Activated gamma-delta T cell (primary cell): Measurements from ENCODE around the gene YIF1B.

ENCODE experiments used
- DNase-seq: peaks from one replicate; lab custom pipeline; 2025; lab: John Stamatoyannopoulos, UW

YIF1B gene

DNA sequence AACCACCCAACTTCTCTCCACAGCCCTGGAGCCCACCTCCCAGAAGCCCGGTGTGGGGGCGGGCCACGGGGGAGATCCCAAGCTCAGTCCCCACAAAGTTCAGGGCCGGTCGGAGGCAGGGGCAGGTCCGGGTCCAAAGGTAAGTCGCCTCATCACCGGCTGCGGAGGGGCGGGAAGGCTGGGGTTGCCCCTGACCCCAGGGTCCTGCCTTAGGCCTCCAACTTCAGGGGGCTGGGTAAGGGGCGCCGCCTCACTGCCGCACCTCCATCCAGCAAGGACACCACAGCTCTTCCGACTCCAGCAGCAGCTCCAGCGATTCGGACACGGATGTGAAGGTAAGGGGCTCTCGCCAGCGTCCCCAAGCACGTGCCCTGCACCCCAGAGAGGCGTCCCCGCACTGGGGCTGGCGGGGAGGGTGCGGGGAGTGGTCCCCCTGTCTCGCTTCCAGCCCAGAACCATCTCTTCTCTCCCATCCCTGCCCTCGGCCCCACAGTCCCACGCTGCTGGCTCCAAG, 11.3 kb downstream of the YIF1B start:
- DNase-seq = no peak

DNA sequence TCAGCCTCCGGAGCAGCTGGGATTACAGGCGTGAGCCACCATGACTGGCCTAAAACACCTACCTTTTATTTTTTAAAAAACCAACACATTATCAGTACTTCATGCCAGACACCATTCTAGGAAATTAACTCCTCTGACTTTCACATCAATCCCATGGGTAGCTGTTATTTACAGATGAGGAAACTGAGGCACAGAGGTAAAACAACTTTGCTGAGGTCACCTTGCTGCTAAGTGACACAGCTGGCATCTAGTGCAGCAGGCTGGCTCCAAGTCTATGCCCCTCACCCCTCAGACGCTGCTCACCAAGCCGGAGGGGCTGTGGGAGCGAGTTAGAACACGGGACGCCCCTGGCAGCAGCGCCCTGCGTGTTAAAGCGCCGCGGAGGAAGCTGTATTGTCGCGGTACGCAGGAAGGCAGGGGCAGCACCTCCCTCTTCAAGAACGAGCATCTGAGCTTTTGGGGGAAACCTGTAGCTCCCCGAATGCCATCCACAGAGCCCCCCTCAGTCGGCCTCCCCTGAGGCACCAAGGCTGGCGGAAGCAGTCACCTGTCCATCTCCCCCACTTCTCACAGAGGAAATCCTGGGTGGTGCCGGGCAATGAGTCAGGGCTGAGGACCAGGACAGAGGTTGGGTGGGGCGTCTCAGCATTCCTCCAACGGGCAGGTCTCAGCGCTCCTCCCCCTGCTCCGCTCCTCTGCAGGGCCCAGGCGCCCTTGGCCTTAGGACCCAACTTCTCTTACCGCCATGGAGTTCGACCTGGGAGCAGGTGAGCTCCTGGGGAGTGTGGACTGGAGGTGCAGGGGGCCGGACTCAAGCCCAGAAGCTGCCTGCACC, 12.0 kb downstream of the YIF1B start, which contains the start of gene C19orf33:
C19orf33 (plus strand) TSS at position 735 of the 835 bp plus-strand sequence; CDS start at position 746, 11 bp downstream.
- DNase-seq = no peak

DNA sequence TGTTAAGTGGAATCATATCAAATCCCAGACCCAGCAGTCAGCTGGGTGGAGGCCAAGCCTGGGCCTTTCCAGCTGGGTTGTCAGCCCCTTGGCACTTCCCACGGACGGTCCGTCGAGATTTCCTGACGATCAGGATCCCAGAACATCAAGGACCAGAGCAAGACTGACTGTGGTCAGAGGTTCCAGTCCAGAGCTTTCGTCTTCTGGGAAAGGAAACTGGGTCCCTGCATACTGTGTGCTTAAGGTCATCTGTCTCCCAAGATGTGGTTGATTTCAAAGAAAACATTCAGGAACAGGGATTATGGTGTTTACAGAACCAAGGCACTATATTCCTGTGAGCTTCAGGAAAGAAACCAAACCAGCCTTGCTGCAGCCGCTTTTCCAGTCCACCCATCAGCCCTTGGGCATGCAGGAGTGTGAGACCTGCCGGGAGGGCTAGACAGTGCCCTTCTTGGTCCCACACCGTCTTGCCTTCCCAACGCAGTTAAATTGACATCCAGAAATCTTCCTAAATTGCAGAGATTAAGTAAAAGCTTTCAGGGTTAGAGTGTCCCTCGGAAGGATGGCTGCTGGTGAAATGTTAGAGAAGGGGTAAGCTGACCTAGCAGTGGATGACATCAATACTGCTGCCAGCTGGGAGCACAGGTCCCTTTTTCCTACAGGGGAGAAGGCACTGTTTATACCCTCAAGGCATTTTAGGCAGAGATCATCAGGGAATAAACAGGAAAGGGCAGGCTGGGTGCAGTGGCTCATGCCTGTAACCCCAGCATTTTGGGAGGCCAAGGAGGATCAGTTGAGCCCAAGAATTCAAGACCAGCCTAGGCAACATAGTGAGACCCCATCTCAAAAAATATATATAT, 16.7 kb downstream of the YIF1B start:
- no peak for DNase-seq

DNA sequence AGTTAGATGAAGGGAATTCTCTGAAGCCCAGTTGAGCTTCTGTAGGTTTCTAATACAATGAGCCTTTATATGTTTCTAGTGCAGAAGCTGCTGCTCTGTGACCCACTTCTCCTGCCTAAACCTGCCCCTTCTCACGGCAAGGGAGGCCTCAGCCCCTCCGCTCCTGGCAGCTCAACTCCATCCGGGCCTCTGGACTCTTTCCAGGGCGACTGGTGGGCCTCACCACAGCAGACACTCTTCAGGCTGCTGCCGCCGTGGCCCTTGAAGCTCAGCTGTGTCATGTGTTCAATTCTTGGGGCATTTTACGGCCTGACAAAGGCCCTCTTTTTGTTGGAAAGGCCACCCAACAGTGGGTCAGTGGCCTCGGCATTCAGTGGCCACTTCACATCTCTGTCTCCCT, 21.7 kb downstream of the YIF1B start:
- DNase-seq = no peak

DNA sequence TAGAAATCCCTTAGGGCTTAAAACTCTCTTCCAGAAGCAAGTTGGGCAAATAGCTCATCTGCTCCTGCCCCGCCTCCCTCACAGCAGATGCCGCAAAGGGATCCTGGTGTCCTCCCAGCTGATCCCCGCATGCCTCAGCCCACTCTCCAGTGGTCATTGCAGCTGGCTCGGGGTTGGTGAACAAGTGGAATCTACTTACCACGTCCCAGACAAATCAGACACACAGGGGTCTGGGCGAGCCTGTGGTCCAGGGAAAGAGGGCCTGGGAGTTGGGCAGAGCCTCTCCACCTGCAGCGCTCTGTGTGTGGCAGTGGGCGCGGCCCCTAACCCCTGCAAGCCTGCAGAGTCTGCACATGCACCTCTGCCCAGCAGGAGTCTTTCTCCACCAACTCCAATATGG, 22.5 kb downstream of the YIF1B start:
- DNase-seq = no peak

DNA sequence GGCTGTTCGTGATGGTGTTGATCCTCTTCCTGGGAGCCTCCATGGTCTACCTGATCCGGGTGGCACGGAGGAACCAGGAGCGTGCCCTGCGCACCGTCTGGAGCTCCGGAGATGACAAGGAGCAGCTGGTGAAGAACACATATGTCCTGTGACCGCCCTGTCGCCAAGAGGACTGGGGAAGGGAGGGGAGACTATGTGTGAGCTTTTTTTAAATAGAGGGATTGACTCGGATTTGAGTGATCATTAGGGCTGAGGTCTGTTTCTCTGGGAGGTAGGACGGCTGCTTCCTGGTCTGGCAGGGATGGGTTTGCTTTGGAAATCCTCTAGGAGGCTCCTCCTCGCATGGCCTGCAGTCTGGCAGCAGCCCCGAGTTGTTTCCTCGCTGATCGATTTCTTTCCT, 23.9 kb downstream of the YIF1B start:
- no peak for DNase-seq

DNA sequence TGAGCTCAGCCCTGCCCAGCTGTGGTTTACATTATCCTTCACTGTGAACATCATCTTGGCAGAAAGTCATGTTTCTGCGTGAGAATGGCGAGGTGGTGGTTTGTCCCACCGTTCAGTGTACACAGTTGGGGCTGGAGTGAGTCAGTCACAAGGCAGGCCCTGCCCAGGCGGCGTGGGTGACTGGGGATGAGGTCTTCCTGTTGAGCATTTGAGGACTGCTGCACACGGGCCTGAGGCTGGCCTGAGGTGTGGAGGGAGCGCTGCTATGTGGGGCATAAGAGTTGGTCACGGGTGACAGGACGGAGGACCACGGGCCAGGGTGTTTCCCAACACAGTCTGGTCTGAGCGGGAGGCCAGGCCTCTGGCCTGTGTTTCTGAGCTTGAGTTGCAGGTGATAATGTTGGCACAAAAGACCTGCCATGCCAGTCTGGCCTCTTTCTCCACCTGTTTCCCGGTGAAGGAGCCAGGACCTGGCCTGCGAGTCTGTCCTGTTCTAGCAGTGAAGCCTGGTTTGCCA, 25.1 kb downstream of the YIF1B start:
- DNase-seq = no peak

DNA sequence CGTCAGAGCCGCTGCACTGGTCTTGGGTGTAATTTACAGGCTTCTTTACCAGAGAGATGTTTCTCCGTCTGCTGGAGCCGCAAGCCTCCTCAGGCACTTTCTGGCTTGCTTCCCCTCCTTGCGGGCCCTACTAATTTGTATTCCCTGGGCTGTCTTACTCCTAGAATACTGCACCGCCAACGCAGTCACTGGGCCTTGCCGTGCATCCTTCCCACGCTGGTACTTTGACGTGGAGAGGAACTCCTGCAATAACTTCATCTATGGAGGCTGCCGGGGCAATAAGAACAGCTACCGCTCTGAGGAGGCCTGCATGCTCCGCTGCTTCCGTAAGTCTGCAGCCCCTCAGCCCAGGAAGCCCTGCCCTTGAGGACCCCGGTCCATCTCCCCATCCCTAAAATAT, 25.8 kb downstream of the YIF1B start:
- no peak for DNase-seq

DNA sequence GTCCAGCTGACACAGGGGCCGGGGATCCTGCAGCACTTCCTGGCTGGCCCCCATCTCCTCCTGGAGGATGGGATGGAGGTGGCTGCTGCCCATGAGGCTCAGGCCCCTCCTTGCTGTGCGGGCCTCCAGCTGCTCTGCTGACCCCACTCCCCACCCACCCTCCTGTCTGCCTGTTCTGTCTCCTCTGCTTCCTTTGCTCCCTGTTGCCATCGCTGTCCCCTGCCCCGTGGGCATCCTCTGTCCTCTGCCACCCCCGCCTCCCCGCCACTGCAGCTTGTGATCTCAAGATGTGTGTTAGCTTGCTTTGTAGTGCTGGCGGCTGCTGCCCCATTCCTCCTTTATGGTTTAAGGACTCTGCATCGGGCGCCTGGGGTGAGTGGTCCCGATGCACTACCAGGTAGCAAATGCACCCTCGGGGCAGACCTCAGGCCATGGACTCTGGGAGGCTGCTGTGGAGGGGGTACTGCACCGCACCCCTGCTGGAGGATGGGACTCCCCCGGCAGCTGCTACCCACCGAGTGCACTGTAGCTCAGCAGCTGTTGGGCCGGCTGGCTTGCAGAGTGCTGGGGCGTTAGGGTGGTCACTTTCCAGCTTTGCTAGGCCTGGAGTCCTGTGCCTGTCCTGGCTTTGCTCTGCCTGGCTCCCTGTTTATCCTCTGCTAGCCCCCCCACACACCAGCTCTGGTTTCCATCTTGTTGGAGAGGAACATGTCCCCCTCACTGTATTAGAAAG, 27.5 kb downstream of the YIF1B start:
- DNase-seq = no peak

DNA sequence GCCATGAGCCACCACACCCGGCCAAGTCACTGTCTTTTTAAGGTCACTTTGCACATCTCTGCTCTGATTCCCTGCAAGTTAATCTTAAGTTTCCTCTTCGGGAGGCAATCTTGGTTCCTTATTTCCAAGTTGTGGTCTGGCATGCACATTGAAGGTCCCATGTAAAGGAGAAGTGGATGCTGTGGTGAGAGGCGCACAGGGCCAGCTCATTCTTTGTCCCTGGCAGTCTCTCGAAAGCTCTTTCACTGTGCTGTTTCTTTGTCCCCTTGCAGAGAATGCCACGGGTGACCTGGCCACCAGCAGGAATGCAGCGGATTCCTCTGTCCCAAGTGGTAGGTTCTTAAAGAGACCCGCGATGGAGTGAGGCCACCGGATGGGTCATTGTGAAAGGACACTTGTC, 28.1 kb downstream of the YIF1B start:
- no peak for DNase-seq

DNA sequence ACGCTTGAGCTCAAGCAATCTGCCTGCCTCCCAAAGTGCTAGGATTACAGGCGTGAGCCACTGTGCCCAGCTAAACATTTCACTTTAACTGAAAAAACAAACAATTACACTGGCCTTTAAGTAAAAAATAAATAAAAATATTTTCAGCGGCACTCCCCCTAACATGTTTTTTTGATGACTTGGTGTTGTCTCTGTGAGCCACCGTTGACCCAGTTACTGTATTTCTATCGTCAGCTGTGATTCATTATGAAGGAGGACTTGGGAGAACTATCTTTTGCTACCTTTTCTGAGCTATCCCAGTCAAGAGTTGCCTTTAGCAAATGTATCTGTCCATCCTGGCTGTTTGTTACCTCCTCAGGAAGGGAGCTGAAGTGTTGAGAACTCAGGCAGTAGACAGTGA, 30.2 kb downstream of the YIF1B start:
- DNase-seq = no peak

DNA sequence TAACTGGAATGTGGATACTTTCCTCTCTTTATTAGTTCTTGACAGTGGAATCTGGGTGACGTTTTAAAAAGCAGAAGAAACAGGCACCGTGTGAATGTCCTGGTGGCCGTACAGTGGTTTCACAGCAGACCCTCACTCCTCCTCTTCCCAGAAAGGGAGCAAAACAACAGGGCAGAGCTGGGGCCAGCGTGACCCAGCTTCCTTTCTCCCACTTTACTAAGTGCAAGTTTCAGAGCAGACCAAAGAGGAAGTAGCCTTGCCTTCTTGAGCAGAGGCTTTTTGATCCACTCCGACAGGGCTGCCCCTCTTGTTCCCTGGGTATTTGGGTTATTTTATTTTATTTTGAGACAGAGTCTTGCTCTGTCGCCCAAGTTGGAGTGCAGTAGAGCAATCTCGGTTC, 31.3 kb downstream of the YIF1B start:
- no peak for DNase-seq

DNA sequence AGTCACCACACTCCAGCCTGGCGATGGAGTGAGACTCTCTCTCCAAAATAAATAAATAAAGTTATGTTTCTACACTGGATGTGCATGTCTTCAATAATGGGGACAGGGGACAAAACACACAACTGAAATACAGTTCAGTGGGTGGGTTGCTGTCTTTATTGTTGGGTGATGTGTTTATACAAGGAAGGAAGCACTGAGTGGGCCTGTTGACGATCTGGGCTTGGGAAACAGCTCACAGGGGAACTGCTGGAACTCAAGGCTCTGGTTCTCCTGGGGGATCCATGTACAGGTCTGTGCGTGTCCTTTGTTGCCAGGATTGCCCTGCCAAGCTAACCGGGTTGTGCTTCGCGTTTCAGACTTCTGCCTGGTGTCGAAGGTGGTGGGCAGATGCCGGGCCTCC, 32.5 kb downstream of the YIF1B start:
- DNase-seq = no peak

DNA sequence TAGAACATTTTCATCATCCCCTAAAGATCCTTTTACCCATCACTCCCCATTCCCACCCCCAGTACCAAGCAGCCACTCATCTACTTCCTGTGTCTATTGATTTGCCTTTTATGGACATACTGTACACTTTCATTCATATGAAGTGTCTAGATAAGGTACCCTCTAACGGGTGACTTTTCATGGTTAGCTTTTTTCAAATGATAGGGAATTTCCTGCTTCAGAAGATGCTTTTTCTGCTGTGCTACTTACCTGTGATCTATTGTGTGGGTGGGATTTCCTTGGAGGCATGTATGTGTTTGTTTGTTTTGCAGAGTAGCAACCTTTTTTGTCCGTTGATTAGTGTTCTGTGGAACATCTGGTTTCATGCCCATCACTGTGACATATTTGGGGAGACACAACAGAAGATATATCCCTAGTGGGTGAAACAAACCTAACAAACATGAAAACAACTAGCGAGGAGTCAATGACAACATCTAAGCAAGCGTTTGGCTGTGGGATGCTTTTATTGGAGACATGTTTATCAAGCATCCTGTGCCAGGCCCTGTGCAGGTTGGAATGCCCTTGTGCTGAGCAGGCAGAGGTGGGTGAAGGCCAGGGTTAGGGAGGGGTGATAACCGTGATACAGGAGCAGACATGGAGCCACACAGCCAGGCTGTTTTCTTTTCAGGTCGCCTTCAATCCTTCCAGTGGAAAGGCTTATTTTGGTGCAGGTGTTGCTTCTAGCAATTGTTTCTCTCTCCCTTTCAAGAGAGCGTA, 33.8 kb downstream of the YIF1B start:
- DNase-seq = no peak

DNA sequence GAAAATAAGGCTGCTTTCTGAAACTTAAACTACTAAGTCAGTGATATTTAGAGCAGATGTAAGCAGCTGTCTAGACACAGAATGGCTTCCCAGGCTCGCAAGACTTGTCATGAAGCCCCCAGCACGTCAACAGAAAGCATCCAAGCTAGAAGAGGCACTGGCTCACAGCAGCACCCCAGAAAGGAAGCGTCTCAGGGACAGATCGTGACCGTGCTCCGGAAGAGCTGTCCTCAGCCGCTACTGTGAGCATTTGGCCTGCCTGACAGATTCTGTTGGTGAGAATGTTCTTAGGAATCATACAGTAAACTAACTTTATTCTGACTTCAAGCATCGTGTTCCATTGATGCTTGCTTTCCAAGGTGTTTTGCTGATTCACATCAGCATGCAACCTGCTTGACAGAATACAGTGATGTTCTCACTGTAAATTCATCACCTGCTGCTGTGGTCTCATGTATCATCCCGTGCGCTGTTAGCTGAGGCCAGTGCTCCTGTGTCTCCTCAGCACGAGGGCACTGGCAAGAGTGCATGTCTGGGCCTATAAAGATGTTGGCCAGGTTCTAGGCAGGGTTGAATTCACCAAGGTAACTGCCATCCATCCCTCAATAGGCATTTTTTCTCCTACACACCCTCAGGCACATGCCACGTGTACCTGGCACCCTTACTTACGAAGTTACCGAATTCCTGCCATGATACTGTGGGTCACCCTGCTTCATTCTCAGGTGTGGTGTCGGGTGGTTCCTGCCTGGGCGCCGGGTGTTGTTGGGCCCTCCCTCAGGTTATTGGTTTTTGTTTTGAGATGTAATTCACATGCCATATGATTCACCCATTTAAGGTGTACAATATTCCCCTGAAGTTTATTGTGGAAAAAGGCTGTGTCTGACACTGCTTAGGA, 35.5 kb downstream of the YIF1B start:
- DNase-seq = no peak

DNA sequence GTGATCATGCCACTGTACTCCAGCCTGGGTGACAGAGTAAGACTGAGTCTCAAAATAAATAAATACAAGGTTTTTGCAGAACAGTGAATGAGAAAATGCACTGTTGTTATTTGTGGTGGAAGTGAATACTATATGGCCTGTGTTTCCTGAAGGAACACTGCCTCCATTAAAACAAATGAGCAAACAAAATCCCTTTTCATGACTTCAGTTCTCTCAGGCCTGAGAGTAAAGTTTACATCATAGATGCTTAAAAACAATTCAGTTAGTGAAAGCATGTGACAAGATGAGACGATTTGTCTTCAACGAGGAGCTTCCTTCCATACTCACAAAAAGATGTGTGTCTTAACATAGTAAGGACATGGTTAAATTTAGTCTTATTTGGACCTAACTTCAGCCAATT, 37.0 kb downstream of the YIF1B start:
- no peak for DNase-seq

DNA sequence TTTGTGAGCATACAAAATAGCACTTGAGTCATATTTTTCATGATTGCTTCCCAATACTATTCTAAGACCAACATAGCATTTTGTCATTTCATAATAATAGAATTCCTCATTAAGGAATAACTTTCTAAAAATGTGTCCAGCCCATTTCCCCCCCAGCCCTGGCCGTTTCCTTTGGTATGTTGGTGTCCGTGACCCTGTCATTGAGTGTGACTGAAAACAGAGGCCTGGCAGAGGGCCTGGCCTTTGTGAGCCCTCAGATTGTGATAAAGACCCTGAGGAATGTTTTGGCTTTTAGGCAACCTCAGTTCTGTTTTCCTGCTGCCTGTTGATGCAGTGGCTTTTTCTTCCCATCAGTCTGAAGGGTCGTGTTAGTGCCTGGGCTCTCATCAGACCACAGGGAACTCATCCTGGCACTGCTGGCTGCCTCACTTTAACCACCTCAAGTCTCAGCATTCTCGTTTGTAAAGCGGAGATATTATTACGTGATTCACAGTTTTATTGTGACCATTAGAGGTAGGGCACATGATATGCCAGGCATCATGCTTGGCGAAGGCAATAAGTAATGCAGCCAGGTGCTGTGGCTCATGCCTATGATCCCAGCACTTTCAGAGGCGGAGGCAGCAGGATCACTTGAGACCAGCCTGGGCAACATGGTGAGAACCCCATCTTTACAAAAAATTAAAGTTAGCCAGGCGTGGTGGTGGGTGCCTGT, 37.6 kb downstream of the YIF1B start:
- no peak for DNase-seq

DNA sequence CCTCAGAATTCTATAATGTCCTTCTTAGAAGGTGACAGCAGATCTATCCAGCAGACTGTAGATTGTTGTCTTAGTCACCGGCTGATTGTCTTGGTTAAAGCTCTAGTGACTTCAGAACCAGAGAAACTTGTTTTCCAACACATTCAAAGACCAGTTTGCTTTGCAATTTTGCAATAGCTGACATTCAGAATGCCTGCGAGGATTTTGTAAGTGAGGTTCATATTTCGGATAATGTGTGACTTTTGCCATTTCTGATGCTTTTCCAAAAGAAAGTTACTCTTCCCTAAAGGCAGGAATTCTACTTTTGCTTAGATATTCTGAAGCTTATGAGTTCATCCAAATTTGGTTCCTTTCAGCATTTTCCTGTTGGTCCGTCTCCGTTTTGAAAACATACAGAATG, 38.2 kb downstream of the YIF1B start:
- DNase-seq = no peak

DNA sequence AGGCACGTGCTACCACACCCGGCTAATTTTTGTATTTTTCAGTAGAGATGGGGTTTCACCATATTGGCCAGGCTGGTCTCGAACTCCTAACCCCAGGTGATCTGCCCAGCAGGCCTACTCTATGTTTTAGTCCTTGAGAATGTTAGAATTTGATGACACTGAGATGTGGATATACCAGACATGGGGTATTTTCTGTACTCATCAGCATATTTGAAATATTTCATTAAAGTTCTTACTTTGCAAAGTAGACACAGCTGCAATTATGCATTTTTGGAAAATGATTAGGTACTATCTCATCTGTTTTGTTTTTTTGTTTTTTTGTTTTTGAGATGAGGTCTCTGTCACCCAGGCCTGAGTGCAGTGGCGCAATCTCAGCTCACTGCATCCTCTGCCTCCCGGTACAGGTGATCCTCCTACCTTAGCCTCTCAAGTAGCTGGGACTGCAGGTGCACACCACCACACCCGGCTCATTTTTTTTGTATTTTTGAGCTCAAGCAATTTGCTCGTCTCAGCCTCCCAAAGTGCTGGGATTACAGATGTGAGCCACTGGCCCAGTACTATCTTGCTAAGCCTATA, 38.7 kb downstream of the YIF1B start:
- no peak for DNase-seq
